OCI-LY1 (cell line): Measurements from ENCODE around the gene PCK1.

Source experiments
- CTCF ChIP-seq: fragments of 200-600 bp; sonication (generic), shearing (Covaris generic); IDR thresholded peaks from 2 replicates; pipeline ENCODE4 v1.5.1; 2017; ENCODE audit warnings: mild to moderate bottlenecking, antibody characterized with exemption, low read length, moderate library complexity, mixed read lengths
- EZH2 ChIP-seq: fragments of 200-600 bp; sonication (generic), shearing (Covaris generic); IDR thresholded peaks from 2 replicates; pipeline ENCODE4 v1.8.0; 2017; ENCODE audit warnings: borderline replicate concordance, mixed run types, mild to moderate bottlenecking, antibody characterized with exemption, low read length, moderate library complexity, mixed read lengths

- TF ChIP-seq CTCF (no peak), EZH2 (no peak)
Observed at GRCh38 chr20:57566803-57567459, 6.0 kb downstream of the PCK1 start.
